Thoracic aorta (tissue), 2 donors: ENCODE data around the gene RPS6KA5. TPM values are rescaled to one million over a fixed set of nuclear protein-coding genes. Genes with fewer than 3 reads are reported as not detected.

ENCODE experiments used
- ATAC-seq: fragments of 150-250 bp; one replicate; pipeline ENCODE4 v1.8.0; 2017; ENCODE audit warnings: low read depth; ENCODE audit not compliant: insufficient number of reproducible peaks, low FRiP score
- DNase-seq: peaks from one replicate; pipeline ENCODE4 v3.0.0-alpha.2; 2020; ENCODE audit warnings: low spot score
- H3K27ac ChIP-seq, 2 donors: fragments of 200-600 bp; sonication (generic); 1 replicate in 1 of 2; 2 replicates in 1 of 2; pipeline ENCODE4 v1.5.1; 2016; ENCODE audit warnings: mild to moderate bottlenecking in 2 of 2, moderate library complexity in 2 of 2
- H3K27me3 ChIP-seq: fragments of 200-600 bp; sonication (generic); replicated peaks from 2 replicates; pipeline ENCODE4 v1.6.0; 2016; ENCODE audit warnings: mild to moderate bottlenecking; ENCODE audit not compliant: insufficient read depth
- H3K36me3 ChIP-seq: fragments of 200-600 bp; sonication (generic); one replicate; pipeline ENCODE4 v1.5.1; 2016
- H3K4me1 ChIP-seq, 2 donors: fragments of 200-600 bp; sonication (generic); 1 replicate in 1 of 2; 2 replicates in 1 of 2; pipeline versions ENCODE4 v1.5.1 to v1.6.0; 2016; ENCODE audit warnings: low read depth in 2 of 2, mild to moderate bottlenecking in 1 of 2; ENCODE audit not compliant: control insufficient read depth in 1 of 2
- H3K4me3 ChIP-seq: fragments of 200-600 bp; sonication (generic); 2 replicates; pipeline ENCODE4 v1.5.1; 2016; ENCODE audit warnings: mild to moderate bottlenecking
- H3K9me3 ChIP-seq: fragments of 200-600 bp; sonication (generic); 2 replicates; pipeline ENCODE4 v1.5.1; 2016
- CTCF ChIP-seq: fragments of 200-600 bp; sonication (generic); IDR thresholded peaks from one replicate; pipeline ENCODE4 v1.5.1; 2019; ENCODE audit warnings: antibody characterized with exemption
- total RNA-seq, 2 donors: library from RNA; depleted of rRNA; stranded (reverse); fragments of >200 nt; gene quantifications; one replicate each; pipeline versions ENCODE4 v1.1.0 to v1.2.3, GENCODE V29; 2016

RPS6KA5 gene
- total RNA-seq, 2 donors from 2014 or later = 1.4 to 4.6 TPM

- TF ChIP-seq CTCF = peak; percentile 9
- Histone ChIP-seq H3K4me3 (peak overlapping the region; percentile 48), H3K27ac (no peak overlapping the region), H3K4me1 (peaks cover 3 to 18% of the 10 kb centered on the region in 2 donors), H3K27me3 (no peaks in the 10 kb centered on the region), H3K36me3 (no peaks in the 10 kb centered on the region), H3K9me3 (no peaks in the 10 kb centered on the region)
- DNase-seq (no peak), ATAC-seq (no peak)
These were observed 243.6 kb downstream of the RPS6KA5 start for GRCh38 chr14:90816681-90817436.

DNA sequence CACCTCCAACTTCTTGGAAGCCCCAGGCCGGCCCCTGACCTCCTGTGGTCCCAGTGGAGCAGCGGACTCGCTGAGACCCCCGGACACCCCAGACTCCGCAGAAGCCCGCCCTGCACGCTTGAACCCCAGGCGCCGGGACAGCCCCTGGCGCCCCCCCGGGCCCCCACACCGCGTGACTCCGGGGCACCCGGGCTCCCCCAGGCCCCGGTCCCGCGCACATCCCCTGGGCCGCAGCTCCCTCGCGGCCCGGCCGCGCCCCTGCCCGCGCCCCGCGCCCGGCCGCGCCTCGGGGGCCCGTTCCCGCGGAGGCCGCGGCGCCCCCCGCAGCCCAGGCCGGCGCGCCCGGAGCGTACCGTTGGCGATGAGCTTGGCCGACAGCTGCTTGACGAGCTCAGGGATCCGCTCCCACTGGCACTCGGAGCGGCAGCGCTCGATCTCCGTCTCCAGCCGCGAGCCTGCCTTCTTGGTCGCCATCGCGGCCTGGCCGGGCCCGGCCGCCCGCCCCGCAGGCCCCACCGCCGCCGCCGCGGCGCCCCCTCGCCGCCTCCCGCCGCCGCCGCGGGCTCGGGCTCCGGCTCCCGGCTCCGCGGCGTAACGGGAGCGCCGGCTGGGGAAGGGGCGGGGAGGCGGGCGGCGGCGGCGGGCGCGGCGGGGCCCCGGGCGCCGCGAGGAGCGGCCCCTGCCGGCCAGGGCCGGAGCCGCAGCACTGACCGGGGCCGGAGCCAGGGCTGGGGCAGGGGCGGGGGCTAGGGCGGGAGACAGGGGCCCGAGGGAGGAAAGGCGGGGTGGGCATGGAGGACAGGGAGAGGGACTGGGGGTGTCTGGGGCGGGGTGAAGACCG lies 244.4 kb downstream of the RPS6KA5 start, which contains the start of gene TTC7B:
Gene TTC7B (minus strand): TSS at position 609 of the 841 bp plus-strand sequence. CDS start 135 bp downstream, at position 474.
- ATAC-seq = peak; percentile 72
- no peak within 1 kb of the TSS for H3K27ac ChIP-seq
- no peaks in the 10 kb centered on the region for H3K36me3 ChIP-seq
- peak within 1 kb of the TSS; percentile 85 for H3K4me3 ChIP-seq
- H3K27me3 ChIP-seq = no peaks in the 10 kb centered on the region
- no peak for DNase-seq
- TF ChIP-seq CTCF = peak; percentile 30
- no peaks in the 10 kb centered on the region for H3K9me3 ChIP-seq
- H3K4me1 ChIP-seq = peaks cover 3 to 18% of the 10 kb centered on the region in 2 donors

- DNase-seq (no peak), ATAC-seq (no peak)
- no peak for TF ChIP-seq CTCF
- H3K36me3 ChIP-seq = no peaks in the 10 kb centered on the region
- H3K4me1 ChIP-seq = peaks cover 3 to 19% of the 10 kb centered on the region in 2 donors
- no peak overlapping the region for H3K27ac ChIP-seq
- H3K27me3 ChIP-seq = no peaks in the 10 kb centered on the region
- no peaks in the 10 kb centered on the region for H3K9me3 ChIP-seq
- H3K4me3 ChIP-seq = peak overlapping the region; percentile 85
These were observed 244.9 kb downstream of the RPS6KA5 start for GRCh38 chr14:90815572-90815821.

GRCh38 chr14:90814806-90815571 lies 245.5 kb downstream of the RPS6KA5 start:
- H3K9me3 ChIP-seq = no peaks in the 10 kb centered on the region
- peaks cover 3 to 24% of the 10 kb centered on the region in 2 donors for H3K4me1 ChIP-seq
- H3K4me3 ChIP-seq = peak overlapping the region; percentile 85
- DNase-seq (no peak), ATAC-seq (no peak)
- H3K27ac ChIP-seq = no peak overlapping the region
- TF ChIP-seq CTCF = no peak
- no peaks in the 10 kb centered on the region for H3K36me3 ChIP-seq
- H3K27me3 ChIP-seq = no peaks in the 10 kb centered on the region

DNA sequence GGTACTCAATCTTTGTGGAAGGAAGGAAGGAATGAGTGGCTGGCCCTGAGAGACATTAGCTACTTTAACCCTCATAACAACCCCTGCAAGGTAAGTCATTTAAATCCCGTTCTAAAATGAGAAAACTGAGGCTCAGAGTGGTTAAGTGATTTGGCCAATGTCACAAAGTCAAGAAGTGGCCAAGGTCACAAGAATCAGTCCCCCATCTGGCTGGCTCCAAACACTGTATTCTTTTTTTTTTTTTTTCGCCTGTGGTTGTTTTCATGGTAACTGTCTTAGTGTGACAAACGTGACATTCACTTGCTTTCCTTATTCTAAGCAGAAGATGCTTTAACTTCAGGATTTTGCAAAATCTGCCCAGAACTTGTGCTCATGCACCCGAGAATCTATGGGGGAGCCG lies 247.0 kb downstream of the RPS6KA5 start:
- ATAC-seq (no peak), DNase-seq (no peak)
- Histone ChIP-seq H3K36me3 (no peaks in the 10 kb centered on the region), H3K4me3 (no peak overlapping the region), H3K4me1 (peaks cover 3 to 30% of the 10 kb centered on the region in 2 donors), H3K27me3 (no peaks in the 10 kb centered on the region), H3K27ac (no peak overlapping the region), H3K9me3 (no peaks in the 10 kb centered on the region)
- TF ChIP-seq CTCF = no peak
